D721Med (cell line): ENCODE data around the gene TINAGL1.

Experiments
- DNase-seq: peaks from one replicate; pipeline ENCODE4 v3.0.0; 2011; ENCODE audit warnings: low spot score; ENCODE audit not compliant: insufficient read length
- FAIRE-seq: peaks from 2 replicates; lab custom pipeline; 2011; peaks lifted over from hg19 to GRCh38; lab: Jason Lieb, UNC
- CTCF ChIP-seq: IDR thresholded peaks from 2 replicates; pipeline ENCODE4 v1.5.1; 2012; ENCODE audit warnings: mild to moderate bottlenecking, control low read depth; ENCODE audit not compliant: insufficient read depth; ENCODE audit errors: missing control alignments

TINAGL1 gene

DNA sequence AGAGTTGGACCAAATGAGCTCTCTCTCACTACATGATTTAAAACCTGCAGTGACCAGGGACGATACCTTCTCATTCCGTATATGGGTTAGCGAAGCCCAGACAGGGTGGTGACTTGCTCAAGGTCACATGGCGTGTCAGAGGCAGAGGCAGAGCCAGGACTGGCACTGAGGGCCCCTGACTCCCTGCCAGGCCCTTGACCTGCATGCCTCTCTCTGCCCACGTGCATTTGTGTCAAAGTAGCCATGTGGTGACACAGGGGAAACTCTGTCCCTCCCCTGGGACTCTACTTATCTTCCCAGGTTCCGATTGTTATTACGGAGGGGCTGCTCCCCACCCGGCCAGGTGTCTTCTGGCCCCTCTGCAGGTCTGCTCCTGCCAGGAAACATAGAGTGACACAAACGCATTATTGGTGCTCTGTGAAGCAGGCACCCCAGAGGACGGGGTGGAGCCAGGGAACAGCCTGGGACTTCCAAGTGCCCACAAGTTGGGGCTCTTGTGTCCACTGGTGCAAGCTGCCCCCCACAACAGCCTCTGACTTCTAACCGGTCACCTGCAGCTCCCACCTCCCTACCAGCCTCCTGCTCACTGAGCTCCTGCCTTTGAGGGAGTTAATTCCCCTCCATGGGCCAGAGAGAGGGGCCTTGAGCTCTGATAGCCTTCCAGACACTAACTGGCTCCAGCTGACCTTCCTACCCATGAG lies 7.3 kb upstream of the TINAGL1 start:
- TF ChIP-seq CTCF: no peak
- DNase-seq (no peak), FAIRE-seq (no peak)

- DNase-seq (no peak), FAIRE-seq (no peak)
- TF ChIP-seq CTCF: no peak
Observed at GRCh38 chr1:31569596-31570173, 6.6 kb upstream of the TINAGL1 start.

DNA sequence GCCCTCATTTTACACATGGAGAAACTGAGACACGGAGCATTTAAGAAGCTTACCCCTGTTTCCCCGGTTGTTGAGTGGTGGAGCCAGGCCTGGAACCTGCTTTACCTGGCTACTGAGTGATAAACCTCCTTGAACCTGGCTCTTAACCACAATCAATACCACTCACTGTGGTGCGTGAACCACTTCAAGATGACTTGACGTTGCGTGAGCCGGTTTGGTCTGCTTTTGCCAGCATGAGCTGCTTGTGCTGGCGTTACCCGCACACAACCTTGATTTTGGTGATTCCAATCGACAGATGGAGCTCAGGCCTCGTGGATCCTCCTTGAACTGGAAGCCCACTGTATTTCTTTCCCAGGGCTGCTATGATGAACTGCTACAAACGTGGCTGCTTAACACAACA lies 6.1 kb upstream of the TINAGL1 start:
- no peak for FAIRE-seq
- no peak for DNase-seq
- no peak for TF ChIP-seq CTCF

DNA sequence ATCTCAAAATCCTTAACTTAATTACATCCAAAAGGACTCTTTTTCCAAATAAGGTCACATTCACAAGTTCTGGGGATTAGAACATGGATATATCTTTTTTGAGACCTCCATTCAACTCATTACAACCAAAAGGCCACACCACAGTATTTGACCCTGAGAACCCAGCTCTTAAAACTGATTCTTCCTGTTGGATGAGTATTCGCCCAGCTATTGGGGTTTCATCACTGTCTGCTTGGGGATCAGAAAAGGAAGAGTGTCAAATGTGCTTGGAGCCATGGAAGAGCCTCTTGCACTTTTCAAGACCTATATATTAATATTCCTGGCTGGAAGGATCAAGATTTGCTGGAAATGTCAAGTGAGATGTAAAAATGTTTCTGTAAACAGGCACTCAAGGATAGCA lies 5.4 kb upstream of the TINAGL1 start:
- DNase-seq: no peak
- TF ChIP-seq CTCF: no peak
- FAIRE-seq: no peak

DNA sequence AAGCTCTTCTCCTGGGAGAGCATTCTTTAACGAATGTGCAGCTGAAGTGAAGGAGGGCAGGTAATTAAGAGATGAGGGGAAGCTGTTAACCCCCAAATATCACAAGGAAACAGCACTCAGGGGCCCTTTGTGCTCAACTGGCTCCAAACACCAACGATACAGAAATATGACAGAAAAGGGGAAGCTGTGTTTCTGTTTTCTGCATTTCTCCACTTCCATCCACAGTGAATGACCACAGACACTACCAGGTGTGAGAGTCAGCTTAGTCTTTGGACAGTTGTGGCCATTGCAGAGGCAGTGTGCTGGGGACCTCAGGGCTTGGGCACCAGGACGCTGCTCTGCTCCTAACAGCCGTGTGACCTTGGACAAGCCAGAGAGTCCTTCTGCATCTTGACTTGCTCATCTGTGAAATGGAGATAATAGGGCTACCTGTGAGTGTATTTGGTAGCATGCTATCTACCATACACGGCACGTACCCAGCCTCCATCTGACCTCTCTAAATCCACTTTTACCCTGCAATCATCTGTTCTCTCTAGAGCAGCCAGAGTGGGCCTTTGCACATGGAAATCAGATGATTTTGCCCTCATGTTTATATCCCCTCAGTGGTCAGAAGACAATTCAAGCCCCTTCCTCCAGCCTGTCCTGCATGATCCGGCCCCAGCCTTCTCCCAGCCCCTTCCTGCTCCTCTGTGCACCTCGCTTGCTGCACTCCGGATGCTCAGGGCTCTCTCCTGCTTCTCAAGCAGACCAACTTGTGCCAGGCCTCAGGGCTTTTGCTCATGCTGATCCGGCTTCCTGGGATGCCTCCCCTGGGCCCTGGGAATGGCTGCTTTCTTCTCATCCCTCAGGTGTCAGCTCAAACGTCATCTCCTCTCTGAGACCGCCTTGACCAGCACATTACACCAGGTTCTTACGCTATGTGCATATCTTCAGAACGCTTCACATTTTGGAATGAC lies 4.7 kb upstream of the TINAGL1 start:
- no peak for FAIRE-seq
- no peak for DNase-seq
- no peak for TF ChIP-seq CTCF

- no peak for TF ChIP-seq CTCF
- no peak for DNase-seq
- FAIRE-seq: no peak
Observed at GRCh38 chr1:31572323-31573104, 3.8 kb upstream of the TINAGL1 start.
